Right lung (tissue), 5 donors: ENCODE measurements around the gene USP3. TPM values are rescaled to one million over a fixed set of nuclear protein-coding genes. Genes with fewer than 3 reads are reported as not detected.

ENCODE experiments used
- polyA plus RNA-seq, 5 donors: library from polyadenylated mRNA; unstranded; fragments of 120-200 nt; gene quantifications; one replicate each; pipeline versions ENCODE4 v1.2.1 to v1.2.3, GENCODE V29; 2013; ENCODE audit warnings: inconsistent platforms in 1 of 5, low replicate concordance in 1 of 5; ENCODE audit not compliant: insufficient read length in 5 of 5, insufficient read depth in 1 of 5

Gene USP3
- polyA plus RNA-seq, 5 donors: 37.8 to 44.7 (median 42.4) TPM

Other genes starting within 250 kb of the USP3 start
- 10 to 100 TPM; 22.0 to 30.6 (median 28.7) TPM for gene APH1B, start 227.0 kb upstream of the USP3 start, polyA plus RNA-seq
- 1 to 10 TPM; 1.8 to 6.4 (median 2.1) TPM for gene CA12, start 122.7 kb upstream of the USP3 start, polyA plus RNA-seq
- 1 to 10 TPM; 1.8 to 6.6 (median 2.4) TPM for gene FBXL22, start 92.8 kb downstream of the USP3 start, polyA plus RNA-seq